DND-41 (cell line): ENCODE data around the gene DRAM1.

Source experiments
- CTCF ChIP-seq: IDR thresholded peaks from 2 replicates; pipeline ENCODE4 v1.5.1; 2012; ENCODE audit warnings: borderline replicate concordance, low read length, moderate library complexity, mild to moderate bottlenecking; ENCODE audit not compliant: poor library complexity, severe bottlenecking; ENCODE audit errors: extremely low read depth
- EZH2 ChIP-seq: IDR thresholded peaks from 3 replicates; pipeline ENCODE4 v1.6.1; 2012; ENCODE audit warnings: borderline replicate concordance, low read depth, mild to moderate bottlenecking, moderate library complexity, low read length, inconsistent platforms; ENCODE audit not compliant: severe bottlenecking

- TF ChIP-seq EZH2 = no peak
- TF ChIP-seq CTCF = no peak
Observed at GRCh38 chr12:101855976-101856375, 21.4 kb upstream of the DRAM1 start.
